Daoy (cell line): ENCODE measurements around the gene EPHB1. TPM values are rescaled to one million over a fixed set of nuclear protein-coding genes. Genes with fewer than 3 reads are reported as not detected.
"Not testable (repeated sequence)": the region's sequence is repeated elsewhere in the genome, so short reads cannot be mapped to it uniquely, and the experiment has no call there.

ENCODE experiments used
- DNase-seq: peaks from one replicate; pipeline ENCODE4 v3.0.0-alpha.2; 2015; ENCODE audit warnings: low read depth
- total RNA-seq: library from RNA; depleted of rRNA; stranded (reverse); fragments of >200 nt; shearing (Covaris generic); gene quantifications from 2 replicates; pipeline ENCODE4 v1.2.3, GENCODE V29; 2014

EPHB1 gene
- total RNA-seq, 1 experiment from 2014 or later: 2.5 TPM

GRCh38 chr3:134952371-134952770 lies 157.3 kb downstream of the EPHB1 start:
- no peak for DNase-seq

- no peak for DNase-seq
Measured at GRCh38 chr3:134955874-134956273, 160.8 kb downstream of the EPHB1 start.

GRCh38 chr3:134956395-134956794 lies 161.3 kb downstream of the EPHB1 start:
- no peak for DNase-seq

GRCh38 chr3:134956844-134957243 lies 161.8 kb downstream of the EPHB1 start:
- DNase-seq: no peak

- no peak for DNase-seq
Measured at GRCh38 chr3:134959516-134959915, 164.5 kb downstream of the EPHB1 start.

GRCh38 chr3:134964226-134964625 lies 169.2 kb downstream of the EPHB1 start:
- no peak for DNase-seq

GRCh38 chr3:134965865-134966481 lies 170.9 kb downstream of the EPHB1 start:
- DNase-seq: no peak

- DNase-seq: peak; percentile 22
Measured at GRCh38 chr3:134970895-134971294, 175.8 kb downstream of the EPHB1 start.

- DNase-seq: no peak
Measured at GRCh38 chr3:134971306-134971705, 176.2 kb downstream of the EPHB1 start.

- not testable (repeated sequence) for DNase-seq
Measured at GRCh38 chr3:134971907-134972306, 176.8 kb downstream of the EPHB1 start.

GRCh38 chr3:134972836-134973455 lies 177.9 kb downstream of the EPHB1 start:
- no peak for DNase-seq

GRCh38 chr3:134974624-134975023 lies 179.6 kb downstream of the EPHB1 start:
- peak; percentile 31 for DNase-seq

- DNase-seq: no peak
Measured at GRCh38 chr3:134976948-134977347, 181.9 kb downstream of the EPHB1 start.

- DNase-seq: no peak
Measured at GRCh38 chr3:134978658-134979057, 183.6 kb downstream of the EPHB1 start.

- DNase-seq: peak; percentile 77
Measured at GRCh38 chr3:134985864-134986715, 191.0 kb downstream of the EPHB1 start.

- no peak for DNase-seq
Measured at GRCh38 chr3:134988666-134989065, 193.6 kb downstream of the EPHB1 start.

GRCh38 chr3:134991003-134991402 lies 195.9 kb downstream of the EPHB1 start:
- no peak for DNase-seq

GRCh38 chr3:134991472-134992010 lies 196.5 kb downstream of the EPHB1 start:
- DNase-seq: no peak

GRCh38 chr3:134992180-134992579 lies 197.1 kb downstream of the EPHB1 start:
- DNase-seq: no peak

GRCh38 chr3:134992586-134992985 lies 197.5 kb downstream of the EPHB1 start:
- peak; percentile 37 for DNase-seq

GRCh38 chr3:134993011-134993410 lies 198.0 kb downstream of the EPHB1 start:
- DNase-seq: no peak

GRCh38 chr3:134998158-134998557 lies 203.1 kb downstream of the EPHB1 start:
- no peak for DNase-seq
